ENCODE data around the gene ZBTB3. TPM values are rescaled to one million over a fixed set of nuclear protein-coding genes. Genes with fewer than 3 reads are reported as not detected.

The ZBTB3 gene
- total RNA-seq, 1 donor from 2014 or later, result 6.1 TPM

GRCh38 chr11:62787005-62787759, 33.2 kb upstream of the ZBTB3 start, which contains the start of gene TMEM179B:
TMEM179B (plus strand) TSS chr11:62787402; CDS start chr11:62787432, 30 bp downstream.
- H3K27me3 ChIP-seq, result no peaks in the 10 kb centered on the region
- no peaks in the 10 kb centered on the region for H3K9me3 ChIP-seq
- H3K4me1 ChIP-seq, result peaks cover 51% of the 10 kb centered on the region
- peak within 1 kb of the TSS; percentile 87 to 95 for H3K4me3 ChIP-seq
- peak within 1 kb of the TSS; percentile 99 for H3K27ac ChIP-seq
- H3K36me3 ChIP-seq, result peaks cover 0 to 3% of the 10 kb centered on the region in 2 donors
- peak in 1 of 2 donors; percentile 96 for DNase-seq (ENCODE audit: extremely low spot score in 2 of 2)
- intact Hi-C loops (cut with DNase I), result loop anchor here (5.0 to 10.0 kb wide), 2 partner anchors 48 to 75 kb away; partner anchors contain the start of genes STX5, TEX54 and WDR74
- peak; percentile 13 to 44 (median 44) for TF ChIP-seq CTCF (IDR thresholded peaks at IDR 0.05)
- TF ChIP-seq POLR2A (IDR thresholded peaks at IDR 0.05), result peak in 1 of 2 donors; percentile 63
- peak; percentile 94 to 99 for TF ChIP-seq POLR2AphosphoS5 (IDR thresholded peaks at IDR 0.05; ENCODE audit: insufficient read depth in 1 of 2, low read depth in 1 of 2)

GRCh38 chr11:62786318-62787004, 32.5 kb upstream of the ZBTB3 start:
- Histone ChIP-seq H3K27ac (peak overlapping the region; percentile 99), H3K4me3 (peak overlapping the region; percentile 87 to 95), H3K9me3 (no peaks in the 10 kb centered on the region), H3K27me3 (no peaks in the 10 kb centered on the region), H3K36me3 (peaks cover 0 to 6% of the 10 kb centered on the region in 2 donors), H3K4me1 (peaks cover 46% of the 10 kb centered on the region)
- TF ChIP-seq CTCF (IDR thresholded peaks at IDR 0.05), result peak; percentile 77 to 95 (median 89)
- no peak for TF ChIP-seq POLR2A (IDR thresholded peaks at IDR 0.05)
- intact Hi-C loops (cut with DNase I), result loop anchor here (5.0 to 10.0 kb wide), 2 partner anchors 48 to 76 kb away; partner anchors contain the start of genes STX5, TEX54 and WDR74
- DNase-seq (ENCODE audit: extremely low spot score in 2 of 2), result no peak

DNA sequence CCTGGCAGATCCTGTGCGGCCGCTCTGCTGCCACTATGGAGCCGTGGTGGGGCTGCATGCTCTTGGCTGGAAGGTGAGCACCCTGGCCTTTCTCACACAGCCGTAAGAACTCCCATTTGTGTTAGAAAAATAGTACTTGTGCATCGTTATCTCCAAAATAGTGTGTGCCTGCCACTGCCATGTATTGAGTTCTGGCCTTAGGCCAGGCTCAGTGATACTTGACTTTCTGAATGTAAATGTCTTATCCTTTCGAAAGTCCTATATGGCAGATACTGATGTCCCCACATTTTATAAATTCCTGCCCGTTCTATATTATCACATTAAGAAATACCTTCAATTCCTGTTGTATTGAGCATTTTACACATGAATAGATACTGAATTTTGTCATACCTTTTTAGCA, 28.8 kb upstream of the ZBTB3 start:
- peaks cover 10% of the 10 kb centered on the region for H3K4me1 ChIP-seq
- no peak for DNase-seq (ENCODE audit: extremely low spot score in 2 of 2)
- intact Hi-C loops (cut with DNase I), result loop anchor here (10.0 kb wide), 1 partner anchor 52 kb away; the partner anchor contains the start of genes STX5, TEX54 and WDR74
- no peak overlapping the region for H3K27ac ChIP-seq
- H3K4me3 ChIP-seq, result no peak overlapping the region
- TF ChIP-seq POLR2AphosphoS5 (IDR thresholded peaks at IDR 0.05; ENCODE audit: insufficient read depth in 1 of 2, low read depth in 1 of 2), result no peak
- no peak for TF ChIP-seq POLR2A (IDR thresholded peaks at IDR 0.05)
- no peak for TF ChIP-seq CTCF (IDR thresholded peaks at IDR 0.05)
- H3K9me3 ChIP-seq, result no peaks in the 10 kb centered on the region
- H3K27me3 ChIP-seq, result no peaks in the 10 kb centered on the region
- peaks cover 0 to 11% of the 10 kb centered on the region in 2 donors for H3K36me3 ChIP-seq

DNA sequence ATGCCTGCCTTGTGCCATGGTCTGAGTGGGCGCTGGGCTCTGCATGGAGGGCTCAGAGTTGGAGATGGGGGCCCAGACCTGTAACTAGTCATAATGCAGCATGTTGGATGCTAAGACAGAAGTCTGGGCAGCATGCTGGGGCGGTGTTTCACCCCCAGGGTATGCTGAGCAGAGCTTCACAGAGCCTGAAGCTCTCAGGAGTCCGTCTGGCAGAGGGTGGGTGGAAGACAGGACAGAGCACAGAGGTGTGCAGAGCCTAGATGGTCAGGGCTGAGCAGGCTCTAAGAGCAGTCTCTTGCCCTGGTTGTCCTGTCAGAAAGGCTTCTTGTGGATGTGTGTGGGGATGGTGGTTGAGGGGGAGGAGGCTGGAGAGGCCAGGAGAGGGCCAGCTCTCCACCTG, 24.5 kb upstream of the ZBTB3 start:
- TF ChIP-seq POLR2A (IDR thresholded peaks at IDR 0.05) (no peak), CTCF (IDR thresholded peaks at IDR 0.05) (no peak), POLR2AphosphoS5 (IDR thresholded peaks at IDR 0.05; ENCODE audit: insufficient read depth in 1 of 2, low read depth in 1 of 2) (no peak)
- H3K36me3 ChIP-seq, result peaks cover 0 to 31% of the 10 kb centered on the region in 2 donors
- H3K27me3 ChIP-seq, result no peaks in the 10 kb centered on the region
- H3K27ac ChIP-seq, result no peak overlapping the region
- no peak for DNase-seq (ENCODE audit: extremely low spot score in 2 of 2)
- intact Hi-C loops (cut with DNase I), result no loop called here
- no peaks in the 10 kb centered on the region for H3K4me1 ChIP-seq
- H3K9me3 ChIP-seq, result no peaks in the 10 kb centered on the region
- H3K4me3 ChIP-seq, result no peak overlapping the region
